ENCODE data around the gene CALML5. TPM values are rescaled to one million over a fixed set of nuclear protein-coding genes. Genes with fewer than 3 reads are reported as not detected.

The CALML5 gene
- total RNA-seq, 1 experiment from 2014 or later, result not detected

GRCh38 chr10:5485948-5486852, 13.2 kb downstream of the CALML5 start (continued):
- TF ChIP-seq, protein P1, sequence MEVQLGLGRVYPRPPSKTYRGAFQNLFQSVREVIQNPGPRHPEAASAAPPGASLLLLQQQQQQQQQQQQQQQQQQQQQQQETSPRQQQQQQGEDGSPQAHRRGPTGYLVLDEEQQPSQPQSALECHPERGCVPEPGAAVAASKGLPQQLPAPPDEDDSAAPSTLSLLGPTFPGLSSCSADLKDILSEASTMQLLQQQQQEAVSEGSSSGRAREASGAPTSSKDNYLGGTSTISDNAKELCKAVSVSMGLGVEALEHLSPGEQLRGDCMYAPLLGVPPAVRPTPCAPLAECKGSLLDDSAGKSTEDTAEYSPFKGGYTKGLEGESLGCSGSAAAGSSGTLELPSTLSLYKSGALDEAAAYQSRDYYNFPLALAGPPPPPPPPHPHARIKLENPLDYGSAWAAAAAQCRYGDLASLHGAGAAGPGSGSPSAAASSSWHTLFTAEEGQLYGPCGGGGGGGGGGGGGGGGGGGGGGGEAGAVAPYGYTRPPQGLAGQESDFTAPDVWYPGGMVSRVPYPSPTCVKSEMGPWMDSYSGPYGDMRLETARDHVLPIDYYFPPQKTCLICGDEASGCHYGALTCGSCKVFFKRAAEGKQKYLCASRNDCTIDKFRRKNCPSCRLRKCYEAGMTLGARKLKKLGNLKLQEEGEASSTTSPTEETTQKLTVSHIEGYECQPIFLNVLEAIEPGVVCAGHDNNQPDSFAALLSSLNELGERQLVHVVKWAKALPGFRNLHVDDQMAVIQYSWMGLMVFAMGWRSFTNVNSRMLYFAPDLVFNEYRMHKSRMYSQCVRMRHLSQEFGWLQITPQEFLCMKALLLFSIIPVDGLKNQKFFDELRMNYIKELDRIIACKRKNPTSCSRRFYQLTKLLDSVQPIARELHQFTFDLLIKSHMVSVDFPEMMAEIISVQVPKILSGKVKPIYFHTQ (CRISPR knock-in tag; IDR thresholded peaks at IDR 0.05), result no peak
- TF ChIP-seq NR3C1 (CRISPR knock-in tag; conservative IDR thresholded peaks at IDR 0.05; ENCODE audit: low read depth), result no peak
- TF ChIP-seq, protein P2, sequence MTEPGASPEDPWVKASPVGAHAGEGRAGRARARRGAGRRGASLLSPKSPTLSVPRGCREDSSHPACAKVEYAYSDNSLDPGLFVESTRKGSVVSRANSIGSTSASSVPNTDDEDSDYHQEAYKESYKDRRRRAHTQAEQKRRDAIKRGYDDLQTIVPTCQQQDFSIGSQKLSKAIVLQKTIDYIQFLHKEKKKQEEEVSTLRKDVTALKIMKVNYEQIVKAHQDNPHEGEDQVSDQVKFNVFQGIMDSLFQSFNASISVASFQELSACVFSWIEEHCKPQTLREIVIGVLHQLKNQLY (CRISPR knock-in tag; IDR thresholded peaks at IDR 0.05), result no peak
- no peak for TF ChIP-seq ZNF121 (CRISPR knock-in tag; IDR thresholded peaks at IDR 0.05)

- CTCF ChIA-PET, result interaction anchor here (0.7 to 1.2 kb wide), 3 partner anchors 23 to 105 kb away, joined by 3 to 5 read pairs (median 3); no protein-coding TSS in a partner anchor
- TF ChIP-seq RELA (CRISPR knock-in tag; IDR thresholded peaks at IDR 0.05; ENCODE audit: borderline replicate concordance), result no peak
- TF ChIP-seq, protein P2 (CRISPR knock-in tag; IDR thresholded peaks at IDR 0.05), result no peak
- TF ChIP-seq AFF4 (CRISPR knock-in tag; IDR thresholded peaks at IDR 0.05; ENCODE audit: borderline replicate concordance), result no peak
- TF ChIP-seq CTCF (IDR thresholded peaks at IDR 0.05), result no peak
- no peak for TF ChIP-seq NR1H2 (CRISPR knock-in tag; IDR thresholded peaks at IDR 0.05)
- TF ChIP-seq ZMAT4 (CRISPR knock-in tag; IDR thresholded peaks at IDR 0.05), result no peak
- TF ChIP-seq MXD4 (CRISPR knock-in tag; IDR thresholded peaks at IDR 0.05; ENCODE audit: borderline replicate concordance), result no peak
- no peak for TF ChIP-seq MAX (CRISPR knock-in tag; IDR thresholded peaks at IDR 0.05)
- TF ChIP-seq, protein P3, sequence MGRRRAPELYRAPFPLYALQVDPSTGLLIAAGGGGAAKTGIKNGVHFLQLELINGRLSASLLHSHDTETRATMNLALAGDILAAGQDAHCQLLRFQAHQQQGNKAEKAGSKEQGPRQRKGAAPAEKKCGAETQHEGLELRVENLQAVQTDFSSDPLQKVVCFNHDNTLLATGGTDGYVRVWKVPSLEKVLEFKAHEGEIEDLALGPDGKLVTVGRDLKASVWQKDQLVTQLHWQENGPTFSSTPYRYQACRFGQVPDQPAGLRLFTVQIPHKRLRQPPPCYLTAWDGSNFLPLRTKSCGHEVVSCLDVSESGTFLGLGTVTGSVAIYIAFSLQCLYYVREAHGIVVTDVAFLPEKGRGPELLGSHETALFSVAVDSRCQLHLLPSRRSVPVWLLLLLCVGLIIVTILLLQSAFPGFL (CRISPR knock-in tag; IDR thresholded peaks at IDR 0.05; ENCODE audit: borderline replicate concordance), result no peak
- TF ChIP-seq ZNF671 (CRISPR knock-in tag; IDR thresholded peaks at IDR 0.05), result no peak
- TF ChIP-seq FOXP1 (CRISPR knock-in tag; IDR thresholded peaks at IDR 0.05; ENCODE audit: borderline replicate concordance), result no peak
- no peak for TF ChIP-seq NR3C1 (CRISPR knock-in tag; conservative IDR thresholded peaks at IDR 0.05; ENCODE audit: low read depth)
- no peak for TF ChIP-seq TEAD1 (CRISPR knock-in tag; IDR thresholded peaks at IDR 0.05)
- no peak for TF ChIP-seq ZNF232 (CRISPR knock-in tag; IDR thresholded peaks at IDR 0.05)
- no peak for TF ChIP-seq ZNF219 (CRISPR knock-in tag; IDR thresholded peaks at IDR 0.05; ENCODE audit: borderline replicate concordance)
- no peak for TF ChIP-seq JUN (CRISPR knock-in tag; IDR thresholded peaks at IDR 0.05)
- no peak for TF ChIP-seq IRF1 (CRISPR knock-in tag; IDR thresholded peaks at IDR 0.05)
- TF ChIP-seq USF1 (CRISPR knock-in tag; IDR thresholded peaks at IDR 0.05), result no peak
These were observed 14.1 kb downstream of the CALML5 start for GRCh38 chr10:5485290-5485689.

More at GRCh38 chr10:5485290-5485689, 14.1 kb downstream of the CALML5 start:
- Mint-ChIP-seq H3K27ac (no peak overlapping the region), H3K27me3 (ENCODE audit: low read depth) (no peaks in the 10 kb centered on the region; the same call in none of the 2 replicates), H3K36me3 (no peaks in the 10 kb centered on the region), H3K4me3 (no peak overlapping the region), H3K4me1 (peaks cover 26% of the 10 kb centered on the region), H3K9me3 (0 out of 2 replicates have a peak, but pooled peaks cover 5% of the 10 kb centered on the region)
- ATAC-seq, result no peak
- POLR2A ChIA-PET, result interaction anchor here (1.6 kb wide), 1 partner anchor 19 kb away, joined by 5 read pairs; no protein-coding TSS in a partner anchor
- DNase-seq (ENCODE audit: low spot score), result no peak

Measured in WTC11 (cell line).